ENCODE measurements around the gene AGAP6.
"Not testable (repeated sequence)": the region's sequence is repeated elsewhere in the genome, so short reads cannot be mapped to it uniquely, and the experiment has no call there.

The AGAP6 gene

GRCh38 chr10:50020451-50021024 lies 32.3 kb downstream of the AGAP6 start:
- not testable (repeated sequence) for DNase-seq (ENCODE audit: low read depth); H3K4me3 ChIP-seq (ENCODE audit: low read depth, low read length)

DNA sequence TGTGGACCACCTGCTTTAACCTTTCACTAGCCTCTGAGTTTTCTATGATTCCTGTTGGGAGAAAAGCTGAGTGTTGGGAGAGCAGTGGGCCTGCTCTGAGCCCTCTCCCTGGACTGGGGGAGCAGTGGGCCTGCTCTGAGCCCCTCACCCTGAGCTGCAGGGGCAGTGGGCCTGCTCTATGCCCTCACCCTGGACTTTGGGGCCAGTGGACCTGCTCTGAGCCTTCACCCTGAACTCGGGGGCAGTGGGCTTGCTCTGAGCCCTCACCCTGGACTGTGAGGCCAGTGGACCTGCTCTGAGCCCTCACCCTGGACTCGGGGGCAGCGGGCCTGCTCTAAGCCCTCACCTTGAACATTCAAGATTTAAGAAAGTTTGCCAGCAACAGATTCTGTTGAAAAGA lies 33.4 kb downstream of the AGAP6 start:
- no peak for DNase-seq (ENCODE audit: low read depth)
- H3K4me3 ChIP-seq (ENCODE audit: low read depth, low read length) = no peak overlapping the region
- TF ChIP-seq MYC (IDR thresholded peaks at IDR 0.05; ENCODE audit: low read depth, low read length) (no peak), MAX (IDR thresholded peaks at IDR 0.05; ENCODE audit: low read depth, low read length) (no peak), POLR2A (IDR thresholded peaks at IDR 0.05; ENCODE audit: extremely low read depth, insufficient read length) (no peak)
- TF ChIP-seq, protein P1, sequence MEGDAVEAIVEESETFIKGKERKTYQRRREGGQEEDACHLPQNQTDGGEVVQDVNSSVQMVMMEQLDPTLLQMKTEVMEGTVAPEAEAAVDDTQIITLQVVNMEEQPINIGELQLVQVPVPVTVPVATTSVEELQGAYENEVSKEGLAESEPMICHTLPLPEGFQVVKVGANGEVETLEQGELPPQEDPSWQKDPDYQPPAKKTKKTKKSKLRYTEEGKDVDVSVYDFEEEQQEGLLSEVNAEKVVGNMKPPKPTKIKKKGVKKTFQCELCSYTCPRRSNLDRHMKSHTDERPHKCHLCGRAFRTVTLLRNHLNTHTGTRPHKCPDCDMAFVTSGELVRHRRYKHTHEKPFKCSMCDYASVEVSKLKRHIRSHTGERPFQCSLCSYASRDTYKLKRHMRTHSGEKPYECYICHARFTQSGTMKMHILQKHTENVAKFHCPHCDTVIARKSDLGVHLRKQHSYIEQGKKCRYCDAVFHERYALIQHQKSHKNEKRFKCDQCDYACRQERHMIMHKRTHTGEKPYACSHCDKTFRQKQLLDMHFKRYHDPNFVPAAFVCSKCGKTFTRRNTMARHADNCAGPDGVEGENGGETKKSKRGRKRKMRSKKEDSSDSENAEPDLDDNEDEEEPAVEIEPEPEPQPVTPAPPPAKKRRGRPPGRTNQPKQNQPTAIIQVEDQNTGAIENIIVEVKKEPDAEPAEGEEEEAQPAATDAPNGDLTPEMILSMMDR (IDR thresholded peaks at IDR 0.05; ENCODE audit: low read depth, low read length) = no peak

DNA sequence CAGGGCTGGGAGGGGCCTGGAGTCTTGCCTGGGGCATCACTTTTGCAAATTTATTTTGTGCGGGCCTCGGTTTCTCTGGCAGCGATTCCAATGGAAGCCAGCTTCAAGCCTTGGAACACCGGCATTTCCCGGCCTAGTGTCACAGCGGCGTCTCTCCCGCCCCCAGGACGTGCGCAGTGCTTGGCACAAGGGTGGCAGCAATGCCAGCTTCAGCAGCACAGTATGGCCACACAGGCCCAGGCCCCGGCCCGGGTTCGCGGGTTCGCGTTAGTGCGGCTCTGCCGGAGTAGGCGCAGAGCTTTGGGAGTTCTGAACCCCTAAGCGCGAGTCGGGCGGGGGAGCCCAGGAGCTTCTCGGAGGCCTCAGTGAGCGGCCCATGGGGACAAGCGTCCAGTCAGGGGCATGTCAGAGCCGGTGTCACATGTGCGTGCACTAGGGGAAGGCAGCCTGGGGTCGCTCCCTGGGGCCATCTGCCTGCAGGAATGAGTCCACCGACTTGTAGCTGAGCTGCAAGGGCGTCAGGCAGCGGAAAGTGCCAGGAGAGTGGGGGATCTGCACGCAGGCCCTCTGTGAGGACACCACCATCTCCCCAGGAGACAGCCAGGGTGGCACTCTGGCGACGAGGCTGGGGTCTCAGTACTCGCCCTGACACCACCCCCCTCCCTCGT lies 36.6 kb downstream of the AGAP6 start:
- H3K4me3 ChIP-seq (ENCODE audit: low read depth, low read length); DNase-seq (ENCODE audit: low read depth): not testable (repeated sequence)

GRCh38 chr10:50025627-50026026 lies 37.4 kb downstream of the AGAP6 start:
- no peak for DNase-seq (ENCODE audit: low read depth)
- TF ChIP-seq MAX (IDR thresholded peaks at IDR 0.05; ENCODE audit: low read depth, low read length) (no peak), POLR2A (IDR thresholded peaks at IDR 0.05; ENCODE audit: extremely low read depth, insufficient read length) (no peak), MYC (IDR thresholded peaks at IDR 0.05; ENCODE audit: low read depth, low read length) (no peak)
- TF ChIP-seq, protein P1 (IDR thresholded peaks at IDR 0.05; ENCODE audit: low read depth, low read length) = no peak
- H3K4me3 ChIP-seq (ENCODE audit: low read depth, low read length) = no peak overlapping the region

- DNase-seq (ENCODE audit: low read depth) = no peak
- no peak overlapping the region for H3K4me3 ChIP-seq (ENCODE audit: low read depth, low read length)
- TF ChIP-seq POLR2A (IDR thresholded peaks at IDR 0.05; ENCODE audit: extremely low read depth, insufficient read length) (no peak), MAX (IDR thresholded peaks at IDR 0.05; ENCODE audit: low read depth, low read length) (no peak), MYC (IDR thresholded peaks at IDR 0.05; ENCODE audit: low read depth, low read length) (no peak)
- TF ChIP-seq, protein P1 (IDR thresholded peaks at IDR 0.05; ENCODE audit: low read depth, low read length) = no peak
These were observed 39.0 kb downstream of the AGAP6 start for GRCh38 chr10:50027195-50027594.

DNA sequence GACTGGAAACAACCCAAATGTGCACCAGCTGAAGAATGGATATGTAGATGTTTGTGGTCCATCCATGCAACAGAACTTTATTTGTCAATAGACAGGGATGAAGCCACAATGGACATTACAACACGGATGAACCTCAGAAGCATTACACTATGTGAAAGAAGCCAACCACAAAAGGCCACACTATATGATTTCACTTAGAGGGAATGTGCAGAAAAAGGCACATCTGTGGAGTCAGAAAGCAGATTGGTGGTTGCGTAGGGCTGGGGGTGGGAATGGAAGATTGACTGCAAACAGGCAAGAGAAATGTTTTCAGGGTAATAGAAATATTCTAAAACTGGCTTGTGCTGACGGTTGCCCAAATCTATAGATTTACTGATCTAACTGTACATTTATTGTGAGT lies 45.3 kb downstream of the AGAP6 start:
- DNase-seq (ENCODE audit: low read depth) = no peak
- H3K4me3 ChIP-seq (ENCODE audit: low read depth, low read length) = no peak overlapping the region
- no peak for TF ChIP-seq MYC (IDR thresholded peaks at IDR 0.05; ENCODE audit: low read depth, low read length)
- TF ChIP-seq, protein P1 (IDR thresholded peaks at IDR 0.05; ENCODE audit: low read depth, low read length) = no peak
- no peak for TF ChIP-seq POLR2A (IDR thresholded peaks at IDR 0.05; ENCODE audit: extremely low read depth, insufficient read length)
- TF ChIP-seq MAX (IDR thresholded peaks at IDR 0.05; ENCODE audit: low read depth, low read length) = no peak

- DNase-seq (ENCODE audit: low read depth) = not testable (repeated sequence)
These were observed 47.1 kb downstream of the AGAP6 start for GRCh38 chr10:50035337-50035736.

More at GRCh38 chr10:50035337-50035736, 47.1 kb downstream of the AGAP6 start:
- not testable (repeated sequence) for H3K4me3 ChIP-seq (ENCODE audit: low read depth, low read length)

All from NB4 (cell line).